NCI-H446 treated with DMSO at 0.1 percent for 48 hours (cell line): ENCODE data around the gene MGAT2.
"Not testable (repeated sequence)": the region's sequence is repeated elsewhere in the genome, so short reads cannot be mapped to it uniquely, and the experiment has no call there.

Source experiments
- DNase-seq: peaks from one replicate; lab custom pipeline; 2025; lab: John Stamatoyannopoulos, UW

Gene MGAT2

DNA sequence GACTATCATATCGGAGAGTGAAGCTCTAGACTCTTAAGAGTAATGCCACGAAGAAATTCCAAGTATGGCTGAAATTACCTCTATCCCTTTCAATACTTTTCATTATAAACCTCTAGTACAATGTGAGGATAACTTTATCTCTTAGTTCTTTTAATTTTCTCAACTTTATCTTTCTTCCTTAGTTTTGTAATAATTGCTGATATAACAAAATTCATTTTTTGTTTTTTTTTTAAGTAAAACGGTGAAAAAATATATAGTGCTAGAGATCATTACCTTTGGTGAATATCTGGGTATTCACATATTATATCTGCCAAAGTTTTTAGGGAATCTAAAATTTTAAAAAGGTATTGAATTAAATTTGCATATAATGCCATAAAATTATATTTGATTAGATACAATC is 33.9 kb downstream of the MGAT2 start:
- DNase-seq = no peak

DNA sequence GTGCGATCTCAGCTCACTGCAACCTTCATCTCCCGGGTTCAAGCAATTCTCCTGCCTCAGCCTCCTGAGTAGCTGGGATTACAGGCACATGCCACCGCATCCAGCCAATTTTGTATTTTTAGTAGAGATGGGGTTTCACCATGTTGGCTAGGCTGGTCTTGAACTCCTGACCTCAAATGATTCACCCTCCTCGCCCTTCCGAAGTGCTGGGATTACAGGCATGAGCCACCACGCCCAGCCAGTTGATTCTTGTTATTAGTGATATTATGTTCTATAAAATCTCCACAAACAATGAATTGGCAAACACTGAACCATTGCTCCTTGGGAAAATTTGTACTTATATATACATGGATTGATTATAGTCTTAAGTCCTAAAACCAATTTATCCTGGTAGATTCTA is 36.9 kb downstream of the MGAT2 start:
- DNase-seq = not testable (repeated sequence)

DNA sequence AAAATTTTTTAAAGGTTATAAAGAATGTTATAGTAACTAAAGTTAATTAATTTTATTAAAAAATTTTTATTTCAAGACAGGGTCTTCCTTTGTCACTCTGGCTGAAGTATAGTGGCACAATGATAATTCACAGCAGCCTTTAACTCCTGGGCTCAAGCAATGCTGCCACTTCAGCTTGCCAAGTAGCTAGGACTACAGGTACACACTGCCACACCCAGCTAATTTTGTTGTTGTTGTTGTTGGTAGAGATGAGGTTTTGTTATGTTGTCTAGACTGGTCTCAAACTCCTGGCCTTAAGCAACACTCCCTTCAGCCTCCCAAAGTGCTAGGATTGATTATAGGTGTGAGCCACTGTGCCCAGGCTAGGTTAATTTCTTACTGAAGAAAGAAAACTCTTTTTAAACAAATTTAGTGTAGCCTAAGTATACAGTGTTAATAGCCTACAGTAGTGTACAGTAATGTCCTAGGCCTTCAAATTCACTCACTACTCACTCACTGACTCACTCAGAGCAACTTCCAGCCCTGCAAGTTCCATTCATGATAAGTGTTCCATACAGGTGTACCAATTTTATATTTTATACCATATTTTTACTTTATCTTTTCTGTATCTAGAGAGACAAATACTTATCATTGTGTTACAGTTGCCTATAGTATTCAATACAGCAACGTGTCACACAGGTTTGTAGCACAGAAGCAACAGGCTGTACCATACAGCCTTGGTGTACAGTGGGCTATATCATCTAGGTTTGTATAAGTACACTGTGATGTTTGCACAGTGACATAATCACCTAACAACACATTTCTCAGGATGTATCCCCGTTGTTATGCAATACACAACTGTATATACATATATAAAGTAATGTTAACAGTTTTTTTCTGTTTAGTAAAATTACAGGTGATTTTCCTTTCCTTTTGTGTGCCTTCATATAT is 39.2 kb downstream of the MGAT2 start:
- no peak for DNase-seq

DNA sequence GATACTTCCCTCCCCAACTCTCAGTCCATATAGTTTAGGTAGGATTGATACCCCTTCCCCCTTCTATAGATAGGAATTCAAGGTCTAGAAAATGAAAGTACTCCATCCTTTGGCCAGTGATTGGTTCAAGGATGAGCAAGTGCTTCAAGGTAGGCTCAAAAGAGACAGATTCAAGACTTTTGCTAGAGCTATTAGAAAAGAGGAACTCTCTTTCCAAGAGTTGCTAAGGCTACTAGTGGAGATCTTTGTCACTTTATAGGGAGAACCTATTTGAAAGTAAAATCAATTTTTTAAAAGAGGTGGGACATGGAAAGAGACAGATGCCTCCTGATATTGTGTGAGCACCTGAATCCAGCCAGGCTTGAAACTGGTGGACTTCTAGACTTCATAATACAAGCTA is 49.9 kb downstream of the MGAT2 start:
- DNase-seq = no peak
